ENCODE results near the gene ILDR1. TPM values are rescaled to one million over a fixed set of nuclear protein-coding genes. Genes with fewer than 3 reads are reported as not detected.

The ILDR1 gene
- total RNA-seq, 2 experiments from 2014 or later = 1.1 to 2.5 TPM

DNA sequence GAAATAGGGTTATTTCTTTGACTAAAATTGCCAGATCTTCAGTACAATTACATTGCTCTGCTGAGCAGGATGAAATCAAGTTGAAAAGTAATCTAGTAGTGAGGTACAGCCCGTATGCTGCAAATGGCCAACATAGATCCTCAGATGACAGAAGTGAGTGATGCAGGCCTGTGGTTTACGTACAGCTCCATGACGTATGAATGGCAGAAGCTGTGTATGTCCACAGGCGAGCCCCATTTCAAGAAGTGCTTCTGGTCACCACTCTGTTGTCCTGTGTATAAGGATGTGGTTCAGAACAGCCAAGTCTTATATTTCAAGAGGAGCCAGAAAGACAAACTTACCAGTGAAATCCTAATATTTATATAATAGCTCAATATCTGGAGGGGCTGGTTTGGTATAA is 42.3 kb upstream of the ILDR1 start:
- Histone ChIP-seq H3K9me2 (ENCODE audit: insufficient read depth, low read length) (no peaks in the 10 kb centered on the region), H3K36me3 (ENCODE audit: insufficient read depth, low read length) (peaks cover 10% of the 10 kb centered on the region; the same call in 1 of the 2 replicates), H3K79me2 (ENCODE audit: insufficient read depth, low read depth, low read length) (peaks cover 76% of the 10 kb centered on the region; the same call in 1 of the 2 replicates), H3K4me2 (ENCODE audit: low read length) (peak overlapping the region; percentile 52), H3K9me3 (ENCODE audit: low read length) (no peaks in the 10 kb centered on the region), H4K20me1 (ENCODE audit: insufficient read depth, low read length) (no peaks in the 10 kb centered on the region), H3K4me3 (ENCODE audit: low read depth, low read length, poor library complexity, severe bottlenecking) (no peak overlapping the region), H2AFZ (ENCODE audit: low read length) (no peak overlapping the region), H3K27ac (ENCODE audit: low read depth, low read length, poor library complexity, severe bottlenecking) (peak overlapping the region; percentile 24), H3K4me1 (ENCODE audit: insufficient read depth, low read length, poor library complexity, severe bottlenecking) (peaks cover 74% of the 10 kb centered on the region)
- ChIA-PET POLR2A (interaction anchor here (1.1 to 8.0 kb wide), 11 partner anchors 9 to 320 kb away, joined by 3 to 117 read pairs (median 11); partner anchors contain the start of genes CD86 and FAM162A), CTCF (ENCODE audit: unreplicated experiment) (interaction anchor here (0.6 to 1.1 kb wide), 4 partner anchors 10 to 69 kb away, joined by 3 to 4 read pairs (median 3); no protein-coding TSS in a partner anchor)
- no peak for TF ChIP-seq EZH2phosphoT487 (IDR thresholded peaks at IDR 0.05; ENCODE audit: borderline replicate concordance, low read depth, low read length)
- TF ChIP-seq, protein P1, sequence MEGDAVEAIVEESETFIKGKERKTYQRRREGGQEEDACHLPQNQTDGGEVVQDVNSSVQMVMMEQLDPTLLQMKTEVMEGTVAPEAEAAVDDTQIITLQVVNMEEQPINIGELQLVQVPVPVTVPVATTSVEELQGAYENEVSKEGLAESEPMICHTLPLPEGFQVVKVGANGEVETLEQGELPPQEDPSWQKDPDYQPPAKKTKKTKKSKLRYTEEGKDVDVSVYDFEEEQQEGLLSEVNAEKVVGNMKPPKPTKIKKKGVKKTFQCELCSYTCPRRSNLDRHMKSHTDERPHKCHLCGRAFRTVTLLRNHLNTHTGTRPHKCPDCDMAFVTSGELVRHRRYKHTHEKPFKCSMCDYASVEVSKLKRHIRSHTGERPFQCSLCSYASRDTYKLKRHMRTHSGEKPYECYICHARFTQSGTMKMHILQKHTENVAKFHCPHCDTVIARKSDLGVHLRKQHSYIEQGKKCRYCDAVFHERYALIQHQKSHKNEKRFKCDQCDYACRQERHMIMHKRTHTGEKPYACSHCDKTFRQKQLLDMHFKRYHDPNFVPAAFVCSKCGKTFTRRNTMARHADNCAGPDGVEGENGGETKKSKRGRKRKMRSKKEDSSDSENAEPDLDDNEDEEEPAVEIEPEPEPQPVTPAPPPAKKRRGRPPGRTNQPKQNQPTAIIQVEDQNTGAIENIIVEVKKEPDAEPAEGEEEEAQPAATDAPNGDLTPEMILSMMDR (conservative IDR thresholded peaks at IDR 0.05; ENCODE audit: low read length) = no peak
- no TSS peak for BruUV-seq (replicated peaks)
- no peak for DNase-seq (ENCODE audit: low spot score)
- intact Hi-C loops (cut with micrococcal nuclease; ENCODE audit: unreplicated experiment) = no loop called here

DNA sequence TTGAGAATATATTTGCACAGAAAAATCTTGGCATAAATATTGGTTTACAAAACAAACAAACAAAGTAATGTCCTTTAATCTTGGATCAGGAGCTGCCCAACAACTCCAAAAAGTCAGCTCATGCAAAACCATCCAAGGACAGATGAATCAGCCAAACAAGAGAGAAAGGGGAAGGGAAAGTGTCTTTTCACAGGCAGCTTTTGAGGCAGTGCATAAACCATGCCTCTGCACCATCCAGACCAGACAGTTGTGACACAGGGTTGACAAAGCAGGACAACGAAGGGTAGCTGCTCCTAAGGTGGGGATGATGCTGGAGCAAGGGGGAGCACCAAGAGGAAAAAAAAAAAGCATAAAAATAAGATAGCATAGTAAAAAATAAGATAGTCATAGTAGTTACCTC is 41.9 kb upstream of the ILDR1 start:
- H3K4me2 ChIP-seq (ENCODE audit: low read length) = peak overlapping the region; percentile 52
- ChIA-PET CTCF (ENCODE audit: unreplicated experiment) (interaction anchor here (0.9 to 1.1 kb wide), 3 partner anchors 15 to 68 kb away, joined by 3 to 4 read pairs (median 3); no protein-coding TSS in a partner anchor), POLR2A (interaction anchor here (1.0 to 8.0 kb wide), 11 partner anchors 9 to 320 kb away, joined by 3 to 117 read pairs (median 9); partner anchors contain the start of genes CD86 and FAM162A)
- no peaks in the 10 kb centered on the region for H3K9me2 ChIP-seq (ENCODE audit: insufficient read depth, low read length)
- intact Hi-C loops (cut with micrococcal nuclease; ENCODE audit: unreplicated experiment) = no loop called here
- peaks cover 9% of the 10 kb centered on the region for H3K36me3 ChIP-seq (ENCODE audit: insufficient read depth, low read length)
- no peaks in the 10 kb centered on the region for H4K20me1 ChIP-seq (ENCODE audit: insufficient read depth, low read length)
- H3K4me3 ChIP-seq (ENCODE audit: low read depth, low read length, poor library complexity, severe bottlenecking) = peak overlapping the region; percentile 18
- H3K4me1 ChIP-seq (ENCODE audit: insufficient read depth, low read length, poor library complexity, severe bottlenecking) = peaks cover 70% of the 10 kb centered on the region
- H3K27ac ChIP-seq (ENCODE audit: low read depth, low read length, poor library complexity, severe bottlenecking) = peak overlapping the region; percentile 24
- peaks cover 71% of the 10 kb centered on the region; the same call in 1 of the 2 replicates for H3K79me2 ChIP-seq (ENCODE audit: insufficient read depth, low read depth, low read length)
- BruUV-seq (replicated peaks) = no TSS peak
- H3K9me3 ChIP-seq (ENCODE audit: low read length) = no peaks in the 10 kb centered on the region
- peak; percentile 56 for DNase-seq (ENCODE audit: low spot score)
- H2AFZ ChIP-seq (ENCODE audit: low read length) = no peak overlapping the region
- TF ChIP-seq, protein P1 (conservative IDR thresholded peaks at IDR 0.05; ENCODE audit: low read length) = no peak
- no peak for TF ChIP-seq EZH2phosphoT487 (IDR thresholded peaks at IDR 0.05; ENCODE audit: borderline replicate concordance, low read depth, low read length)
